HuH-7 (cell line): Measurements from ENCODE around the gene GUCY2C.

Source experiments
- DNase-seq: peaks from one replicate; pipeline ENCODE4 v3.0.0; 2011; ENCODE audit warnings: low spot score

GUCY2C gene

DNA sequence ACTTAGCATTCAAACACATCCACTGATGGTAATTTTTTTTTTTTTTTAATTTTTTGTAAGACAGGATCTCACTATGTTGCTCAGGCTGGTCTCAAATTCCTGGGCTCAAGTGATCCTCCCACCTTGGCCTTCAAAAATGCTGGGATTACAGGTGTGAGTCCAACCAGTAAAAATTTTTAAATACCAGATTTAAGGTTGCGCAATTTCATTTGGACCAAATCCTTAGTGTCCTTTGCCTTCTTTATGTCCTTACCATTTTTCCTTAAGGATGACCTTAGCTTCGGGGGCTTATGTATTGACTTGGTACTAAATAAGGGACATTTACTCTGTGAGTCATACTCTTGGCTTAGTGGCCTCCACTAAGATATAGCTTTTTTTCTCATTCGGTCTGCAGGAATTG is 124.6 kb downstream of the GUCY2C start:
- DNase-seq = no peak

DNA sequence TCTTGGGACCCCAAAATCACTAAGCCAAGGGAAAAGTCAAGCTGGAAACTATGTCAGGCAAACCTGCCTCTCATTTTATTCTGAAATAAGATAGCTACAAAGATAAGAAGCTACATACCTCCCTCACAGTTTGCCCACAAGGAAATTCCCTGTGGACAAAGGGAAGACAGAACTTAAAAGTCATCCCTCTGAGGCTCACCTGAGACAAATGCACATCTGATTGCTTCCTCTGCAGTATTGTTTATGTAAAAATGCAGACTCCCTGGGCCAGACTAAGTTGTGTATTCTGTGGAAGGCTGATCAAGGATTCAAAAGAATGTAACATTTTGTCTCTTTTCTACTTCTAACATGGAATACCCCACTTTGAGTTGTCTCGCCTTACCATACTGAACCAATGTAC is 126.2 kb downstream of the GUCY2C start:
- DNase-seq = no peak

DNA sequence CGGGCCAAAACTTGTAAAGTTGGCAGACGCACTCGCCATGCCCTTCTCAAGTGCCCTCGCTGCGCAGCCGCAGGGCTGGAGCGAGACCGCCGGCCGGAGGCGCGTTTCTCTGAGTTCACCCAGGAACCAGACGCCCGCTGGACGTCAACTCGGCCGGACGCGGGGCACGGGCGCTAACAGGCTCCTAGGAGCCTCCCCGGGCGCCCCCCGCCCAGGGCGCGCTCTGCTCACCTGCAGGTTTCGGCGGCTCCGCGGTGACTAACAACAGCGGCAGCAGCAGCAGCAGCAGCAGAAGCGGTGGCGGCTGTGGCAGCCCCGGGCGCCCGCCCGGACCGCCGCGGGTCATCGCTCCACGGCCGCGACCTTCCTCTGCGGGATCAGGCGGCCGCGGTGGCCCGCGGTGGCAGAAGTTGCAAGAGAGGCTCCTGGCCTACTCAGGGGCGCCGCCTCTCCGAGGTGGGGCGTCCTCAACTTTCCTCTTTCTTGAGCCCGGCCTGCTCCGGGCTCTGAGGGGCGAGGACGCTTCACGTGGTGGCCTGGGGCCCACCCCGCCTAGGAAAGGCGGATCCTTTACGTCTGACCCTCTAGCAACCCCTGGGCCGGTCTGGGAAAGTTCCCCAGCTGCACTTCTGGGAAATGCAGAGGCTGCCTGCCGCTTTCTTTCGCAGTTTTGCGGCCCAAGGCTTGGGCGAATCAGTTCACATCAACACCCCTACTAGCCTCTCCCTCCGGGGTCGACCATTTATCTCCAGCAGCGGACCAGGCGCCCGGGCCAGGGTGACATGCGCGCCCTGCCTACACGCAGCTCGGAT is 128.8 kb downstream of the GUCY2C start, which contains the start of gene PLBD1:
Gene PLBD1 (minus strand): TSS at position 533 of the 812 bp plus-strand sequence. CDS start 187 bp downstream, at position 346.
- peak; percentile 77 for DNase-seq

DNA sequence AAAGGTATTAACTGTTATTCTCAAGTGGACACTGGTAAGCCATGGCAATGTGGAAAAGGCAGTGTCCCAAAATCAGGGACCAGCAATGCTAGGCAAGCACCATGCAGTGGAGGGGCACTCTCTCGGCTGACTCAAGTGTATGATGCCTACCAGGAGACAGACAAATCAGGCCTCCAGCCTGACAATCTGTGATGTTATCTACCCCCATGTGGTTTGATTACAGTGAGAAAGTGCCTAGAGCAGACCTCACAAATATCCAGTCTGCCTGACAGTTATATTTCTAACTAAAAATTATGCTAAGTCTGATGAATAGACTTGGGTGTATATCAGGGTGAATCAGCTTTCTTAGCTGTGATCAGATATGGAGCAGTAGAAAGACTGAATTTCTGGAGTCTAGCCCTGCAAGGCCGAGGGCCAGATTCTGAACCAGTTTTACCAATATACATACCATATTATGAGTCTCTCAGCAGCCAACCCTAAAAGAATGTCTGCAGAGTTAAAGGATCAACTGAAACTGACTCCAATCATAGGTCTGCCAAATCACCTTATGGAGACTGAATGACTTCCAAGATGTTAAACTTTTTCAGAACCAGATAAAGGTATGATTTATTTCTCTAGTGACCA is 132.0 kb downstream of the GUCY2C start:
- no peak for DNase-seq

DNA sequence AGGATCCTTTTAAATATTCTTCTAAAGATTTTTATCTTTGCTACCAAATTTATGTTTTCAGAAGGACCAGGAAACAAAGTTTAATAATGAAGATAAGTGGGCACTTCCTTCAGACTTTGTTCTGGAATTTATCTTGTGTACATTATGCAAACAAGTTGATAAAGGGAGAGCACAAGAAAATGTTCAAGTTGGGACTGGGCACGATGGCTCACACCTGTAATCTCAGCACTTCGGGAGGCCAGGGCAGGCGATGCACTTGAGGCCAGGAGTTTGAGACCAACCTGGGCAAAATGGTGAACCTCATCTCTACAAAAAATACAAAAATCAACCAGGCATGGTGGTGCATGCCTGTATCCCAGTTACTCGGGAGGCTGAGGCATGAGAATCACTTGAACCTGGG is 133.4 kb downstream of the GUCY2C start:
- DNase-seq = no peak
